ENCODE results near the gene TMEM11. TPM values are rescaled to one million over a fixed set of nuclear protein-coding genes. Genes with fewer than 3 reads are reported as not detected.
"Not testable (repeated sequence)": the region's sequence is repeated elsewhere in the genome, so short reads cannot be mapped to it uniquely, and the experiment has no call there.

TMEM11 gene
- total RNA-seq, 2 donors from 2014 or later = 28.5 to 30.7 TPM

GRCh38 chr17:21243516-21244303 lies 29.7 kb upstream of the TMEM11 start:
- intact Hi-C loops (cut with DNase I, micrococcal nuclease) = no loop called here
- no peak for ATAC-seq
- no peak for DNase-seq

DNA sequence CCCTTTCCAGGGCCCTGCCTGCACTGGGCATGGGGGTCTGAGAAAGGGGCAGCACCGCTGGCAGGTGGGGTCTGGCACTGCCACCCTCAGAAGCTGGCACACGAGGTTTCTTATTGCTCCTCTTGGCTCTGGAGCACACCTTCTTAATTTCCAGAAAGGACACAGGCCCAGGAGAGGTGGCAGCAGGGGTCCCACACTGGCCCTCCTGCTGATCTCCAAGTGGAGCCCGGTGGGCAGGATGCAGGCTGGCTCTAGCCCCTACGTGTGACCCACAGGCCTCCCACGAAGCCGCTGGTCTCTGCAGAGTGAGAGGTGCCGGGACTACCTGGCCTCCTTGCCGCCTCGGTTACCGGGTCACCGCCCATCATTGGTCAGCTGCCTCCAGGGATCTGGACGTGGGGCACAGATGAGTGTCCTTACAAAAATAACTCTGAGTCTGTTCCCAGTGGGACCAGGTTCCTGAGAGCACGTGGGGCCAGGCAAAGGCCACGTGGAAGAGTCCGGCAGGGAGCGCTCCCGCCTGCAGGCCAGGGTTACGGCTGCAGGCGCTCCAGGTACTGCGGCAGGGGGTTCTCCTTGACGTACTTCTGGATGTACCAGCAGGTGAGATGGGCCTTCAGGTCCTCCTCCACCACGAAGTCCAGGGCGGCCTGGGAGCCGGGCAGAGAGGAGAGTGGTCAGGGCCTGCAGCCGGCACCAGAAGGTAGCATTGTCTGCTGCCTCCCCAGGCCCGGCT lies 29.0 kb upstream of the TMEM11 start:
- DNase-seq (no peak), ATAC-seq (no peak)
- intact Hi-C loops (cut with DNase I, micrococcal nuclease) = no loop called here

GRCh38 chr17:21242026-21242697 lies 28.2 kb upstream of the TMEM11 start:
- no peak for ATAC-seq
- intact Hi-C loops (cut with DNase I, micrococcal nuclease) = no loop called here

DNA sequence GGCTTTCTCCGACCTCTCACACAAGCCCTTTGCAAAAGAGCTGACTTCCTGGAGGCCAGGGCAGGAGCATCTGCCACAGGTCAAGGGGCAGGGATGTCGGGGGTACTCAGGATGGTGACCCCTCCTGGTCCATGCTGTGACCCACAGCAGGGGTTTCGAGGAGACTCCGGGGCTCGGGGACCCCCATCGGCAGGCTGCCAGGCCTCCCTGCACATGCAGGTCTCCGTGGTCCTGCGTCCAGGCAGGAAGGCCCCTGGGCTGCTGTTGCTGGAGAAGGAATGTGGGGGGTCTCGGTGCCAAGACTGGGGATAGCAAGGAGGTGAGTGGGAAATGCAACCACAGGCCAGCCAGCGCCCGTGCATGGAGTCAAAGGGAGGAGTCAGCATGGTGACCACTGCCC lies 27.6 kb upstream of the TMEM11 start:
- ATAC-seq (no peak), DNase-seq (no peak)
- intact Hi-C loops (cut with DNase I, micrococcal nuclease) = no loop called here

More at GRCh38 chr17:21242026-21242697, 28.2 kb upstream of the TMEM11 start:
- DNase-seq = no peak

DNA sequence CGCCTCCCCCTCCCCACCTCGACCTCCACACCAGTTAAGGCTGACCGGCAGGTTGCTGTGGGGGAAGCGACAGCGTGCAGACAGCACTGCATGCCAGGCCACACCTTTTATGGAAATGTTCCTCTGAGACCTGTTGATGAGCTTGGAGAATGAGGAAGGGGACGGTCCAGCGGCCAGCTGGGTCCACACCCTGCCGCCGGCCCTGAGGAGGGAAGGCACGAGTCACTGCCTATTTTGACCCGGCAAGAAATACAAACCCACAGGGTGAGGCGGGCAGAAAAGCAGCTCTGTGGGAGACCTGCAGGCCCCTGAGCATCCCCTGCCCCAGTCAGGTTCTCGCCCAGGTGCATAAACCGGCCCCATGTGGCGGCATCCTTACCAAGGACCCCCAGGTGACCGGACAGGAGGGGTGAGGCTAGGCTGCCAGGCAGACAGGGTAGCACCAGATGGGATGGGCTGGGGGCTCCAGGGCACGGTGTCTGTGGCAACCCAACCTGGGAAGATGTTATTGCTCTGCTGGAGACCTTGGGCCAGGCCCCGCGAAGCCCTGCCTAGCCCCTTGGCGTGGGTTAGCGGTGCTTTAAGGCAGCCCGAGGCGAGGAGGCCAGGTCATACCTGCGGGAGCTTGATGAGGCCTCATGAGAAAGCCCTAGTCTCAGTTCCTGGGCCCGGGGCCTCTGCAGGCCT lies 26.6 kb upstream of the TMEM11 start:
- DNase-seq (no peak), ATAC-seq (no peak)
- intact Hi-C loops (cut with DNase I, micrococcal nuclease) = no loop called here

- DNase-seq (no peak), ATAC-seq (peak; percentile 68)
- intact Hi-C loops (cut with DNase I, micrococcal nuclease) = no loop called here
These were observed 25.9 kb upstream of the TMEM11 start for GRCh38 chr17:21239680-21240368.

- intact Hi-C loops (cut with DNase I, micrococcal nuclease) = no loop called here
- DNase-seq (no peak), ATAC-seq (no peak)
These were observed 22.0 kb upstream of the TMEM11 start for GRCh38 chr17:21235921-21236320.

DNA sequence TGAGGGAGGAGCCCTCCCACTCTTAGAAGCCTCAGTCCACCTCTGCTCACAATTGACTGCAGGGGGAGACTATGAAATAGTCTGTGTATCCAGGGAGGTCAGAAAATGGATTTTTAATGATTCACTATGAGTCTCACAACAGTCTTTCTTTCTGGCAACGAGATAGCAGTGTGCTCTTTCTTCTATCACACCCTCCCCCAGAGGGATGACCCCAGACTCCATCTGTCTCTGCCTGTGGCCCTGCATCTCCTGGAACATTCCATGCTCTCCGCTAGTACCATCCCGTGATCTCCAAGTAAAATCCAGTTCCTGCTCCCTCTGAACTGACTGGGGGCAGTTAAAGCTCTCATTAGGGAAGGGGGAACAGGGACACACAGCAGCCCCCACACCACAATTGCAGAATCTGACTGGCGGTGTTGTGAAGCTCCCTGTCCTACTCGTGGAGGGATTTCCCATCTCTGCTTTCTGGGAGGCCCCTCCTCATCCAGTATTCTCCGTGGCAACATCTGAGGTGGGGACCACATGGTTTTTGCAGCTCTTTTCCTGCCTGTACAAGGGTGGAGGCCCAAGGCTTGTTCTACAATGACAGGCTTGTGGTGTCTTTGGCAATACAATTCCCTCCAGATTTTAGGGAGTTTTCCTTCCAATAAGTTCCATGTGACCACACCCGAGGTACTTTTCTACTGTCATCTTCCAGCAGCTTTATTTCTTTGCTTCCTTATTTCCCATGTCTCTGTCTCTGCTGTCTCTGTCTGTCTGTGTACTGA lies 19.8 kb upstream of the TMEM11 start:
- ATAC-seq (peak; percentile 37), DNase-seq (no peak)
- intact Hi-C loops (cut with DNase I, micrococcal nuclease) = no loop called here

DNA sequence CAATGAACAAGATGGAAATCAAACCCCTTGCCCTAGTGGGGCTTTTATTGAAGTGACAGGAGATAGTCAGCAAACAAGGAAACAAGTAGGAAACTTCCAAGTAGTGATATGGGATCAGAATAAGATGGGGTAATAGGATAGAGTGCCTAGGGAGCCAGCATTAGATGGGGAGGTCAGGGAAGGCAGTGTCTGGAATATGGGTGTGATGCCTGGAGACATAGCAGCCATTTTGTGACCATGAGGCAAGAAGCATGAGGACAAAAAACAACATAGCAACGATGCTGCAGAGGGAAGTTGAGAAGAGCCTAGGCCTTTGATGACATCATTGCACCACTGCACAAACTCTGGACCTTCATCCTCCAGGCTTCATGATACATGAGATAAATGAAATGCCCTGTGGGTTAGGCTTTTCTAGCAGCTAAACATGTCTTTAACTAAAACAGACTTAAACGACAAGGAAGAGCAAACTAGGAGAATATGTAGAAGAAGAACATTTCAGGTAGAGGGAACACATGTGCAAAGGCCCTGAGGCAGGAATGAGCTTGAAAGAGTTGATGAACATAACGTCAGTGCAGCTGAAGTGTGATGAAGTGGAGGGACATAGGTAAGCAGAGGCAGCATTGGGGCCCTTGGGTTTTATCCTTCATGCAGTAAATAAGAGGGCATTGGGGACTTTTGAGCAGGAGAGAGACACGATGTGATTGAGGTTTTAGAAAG lies 18.2 kb upstream of the TMEM11 start:
- no peak for ATAC-seq
- DNase-seq = no peak
- intact Hi-C loops (cut with DNase I, micrococcal nuclease) = no loop called here

- ATAC-seq (no peak), DNase-seq (no peak)
- intact Hi-C loops (cut with DNase I, micrococcal nuclease) = no loop called here
These were observed 17.6 kb upstream of the TMEM11 start for GRCh38 chr17:21231533-21231932.

- DNase-seq (no peak), ATAC-seq (no peak)
- intact Hi-C loops (cut with DNase I, micrococcal nuclease) = no loop called here
These were observed 14.9 kb upstream of the TMEM11 start for GRCh38 chr17:21228845-21229244.

- no peak for DNase-seq
- ATAC-seq = no peak
- intact Hi-C loops (cut with DNase I, micrococcal nuclease) = no loop called here
These were observed 14.2 kb upstream of the TMEM11 start for GRCh38 chr17:21228111-21228510.

GRCh38 chr17:21227277-21227676 lies 13.3 kb upstream of the TMEM11 start:
- DNase-seq; intact Hi-C loops (cut with DNase I, micrococcal nuclease); ATAC-seq: not testable (repeated sequence)

DNA sequence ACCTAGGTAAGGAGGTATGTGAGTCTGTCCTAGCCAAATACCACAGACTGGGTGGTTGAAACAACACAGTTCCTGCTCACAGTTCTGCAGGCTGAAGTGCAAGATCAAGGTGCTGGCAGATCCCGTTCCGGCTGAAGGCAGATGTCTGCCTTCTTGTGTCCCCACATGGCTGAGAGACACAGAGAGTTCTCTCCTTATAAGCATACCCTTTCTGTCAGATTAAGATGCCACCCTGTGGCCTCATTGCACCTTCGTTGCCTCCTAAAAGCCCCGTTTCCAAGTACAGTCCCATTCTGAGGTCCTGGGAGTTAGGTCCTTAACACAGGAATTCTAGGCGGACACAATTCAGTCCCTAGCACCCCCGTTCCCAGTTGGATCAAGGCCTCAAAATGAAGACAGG lies 9.1 kb upstream of the TMEM11 start:
- no peak for ATAC-seq
- intact Hi-C loops (cut with DNase I, micrococcal nuclease) = no loop called here

GRCh38 chr17:21218831-21219380 lies 4.9 kb upstream of the TMEM11 start:
- intact Hi-C loops (cut with DNase I, micrococcal nuclease) = loop anchor here in 1 of 2 donors (10.0 kb wide), 1 partner anchor 174 kb away; the partner anchor contains the start of gene USP22
- DNase-seq (no peak), ATAC-seq (peak; percentile 48)

More for the DNA sequence above, 9.1 kb upstream of the TMEM11 start:
- no peak for DNase-seq

GRCh38 chr17:21218101-21218500 lies 4.1 kb upstream of the TMEM11 start:
- intact Hi-C loops (cut with DNase I, micrococcal nuclease) = loop anchor here in 1 of 2 donors (10.0 kb wide), 1 partner anchor 173 kb away; the partner anchor contains the start of gene USP22
- no peak for DNase-seq

DNA sequence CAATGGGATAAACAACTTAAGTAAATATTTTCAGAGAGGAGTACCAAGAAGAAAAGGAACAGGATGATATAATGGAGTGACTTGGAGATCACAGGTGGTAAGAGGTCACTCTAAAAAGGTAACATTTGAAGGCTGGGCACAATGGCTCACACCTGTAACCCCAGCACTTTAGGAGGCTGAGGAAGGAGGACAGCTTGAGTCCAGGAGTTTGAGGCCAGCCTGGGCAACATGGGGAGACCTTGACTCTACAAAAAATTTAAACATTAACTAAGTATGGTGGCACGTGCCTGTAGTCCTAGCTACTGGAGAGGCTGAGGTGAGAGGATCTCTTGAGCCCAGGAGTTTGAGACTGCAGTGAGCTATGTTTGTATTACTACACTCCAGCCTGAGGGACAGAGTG lies 3.4 kb upstream of the TMEM11 start:
- intact Hi-C loops (cut with DNase I, micrococcal nuclease) = loop anchor here in 1 of 2 donors (10.0 kb wide), 1 partner anchor 173 kb away; the partner anchor contains the start of gene USP22
- DNase-seq = no peak
- no peak for ATAC-seq

More at GRCh38 chr17:21218101-21218500, 4.1 kb upstream of the TMEM11 start:
- no peak for ATAC-seq
